HG03103 (cell line): ENCODE measurements around the gene CORO2B.

ENCODE experiments used
- ATAC-seq: cut with Tn5 transposase; IDR thresholded peaks from one replicate; pipeline ENCODE4 v1.9.1; 2021; ENCODE audit warnings: low read depth; ENCODE audit not compliant: unreplicated experiment

Gene CORO2B

GRCh38 chr15:68623301-68623892 lies 44.6 kb downstream of the CORO2B start:
- no peak for ATAC-seq

- ATAC-seq = no peak
These were observed 47.1 kb downstream of the CORO2B start for GRCh38 chr15:68625853-68626252.

DNA sequence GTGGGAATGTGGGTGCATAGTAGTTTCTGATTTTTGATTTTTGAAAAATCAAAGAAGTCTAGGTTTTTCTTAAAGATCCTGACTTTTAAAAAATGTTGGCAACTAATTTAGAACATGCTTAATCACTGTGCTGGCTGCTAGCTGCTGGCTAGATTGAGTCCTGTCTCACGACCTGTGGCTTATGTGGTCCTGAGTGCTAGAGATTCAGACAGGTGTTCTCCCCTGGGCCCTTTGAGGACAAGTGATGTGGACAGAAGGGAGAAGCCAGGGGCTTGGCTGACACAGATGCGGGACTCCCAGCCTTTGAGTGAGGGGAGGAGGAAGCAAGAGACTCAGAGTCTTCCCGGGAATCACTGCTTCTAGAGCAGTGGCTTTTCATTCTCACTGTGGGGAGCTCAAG lies 47.5 kb downstream of the CORO2B start:
- no peak for ATAC-seq

GRCh38 chr15:68626739-68627138 lies 47.9 kb downstream of the CORO2B start:
- ATAC-seq = no peak

GRCh38 chr15:68627476-68627875 lies 48.7 kb downstream of the CORO2B start:
- no peak for ATAC-seq

- ATAC-seq = no peak
These were observed 49.2 kb downstream of the CORO2B start for GRCh38 chr15:68627995-68628394.

GRCh38 chr15:68629519-68630210 lies 50.9 kb downstream of the CORO2B start:
- no peak for ATAC-seq

- ATAC-seq = no peak
These were observed 51.4 kb downstream of the CORO2B start for GRCh38 chr15:68630211-68630555.

DNA sequence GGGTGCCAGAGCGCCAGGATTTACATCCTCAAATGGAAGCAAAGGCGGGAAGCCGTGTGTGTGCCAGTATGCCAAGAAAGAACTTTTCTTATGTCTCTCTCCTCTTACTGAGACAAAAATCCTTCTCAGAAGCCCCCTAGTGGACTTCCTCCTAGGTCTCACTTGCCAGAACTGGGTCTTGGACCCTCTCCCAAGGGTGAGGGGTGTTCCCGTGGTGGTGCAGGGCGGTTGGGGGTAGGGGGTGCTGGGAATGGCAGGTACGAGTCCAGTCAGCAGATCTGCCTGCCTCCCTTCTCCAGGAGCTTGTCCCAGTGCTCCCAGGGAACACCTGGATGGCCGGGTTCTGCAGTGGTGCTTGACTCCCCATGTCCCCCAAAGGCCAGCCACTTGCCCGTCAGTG lies 52.0 kb downstream of the CORO2B start:
- no peak for ATAC-seq

GRCh38 chr15:68631601-68632051 lies 52.8 kb downstream of the CORO2B start:
- ATAC-seq = no peak

DNA sequence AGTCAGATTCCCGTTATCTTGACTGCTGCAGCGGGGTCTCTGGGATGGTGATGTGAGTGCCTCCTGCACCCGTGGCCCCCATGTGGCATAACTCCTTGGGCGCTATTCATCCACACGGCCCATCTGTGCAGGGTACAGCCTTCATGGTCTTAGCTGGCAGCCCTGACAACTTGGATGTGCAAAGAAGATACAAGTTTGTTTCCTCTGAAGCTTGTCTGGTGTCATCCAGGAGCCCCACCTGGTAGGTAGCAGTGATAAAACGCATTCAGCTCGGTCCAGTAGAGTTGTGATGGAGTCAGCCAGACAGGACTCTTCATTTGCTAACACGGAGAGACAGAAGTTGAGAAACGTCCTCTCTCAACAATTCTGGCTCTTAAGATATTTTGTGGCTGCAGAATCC lies 53.3 kb downstream of the CORO2B start:
- ATAC-seq = no peak

GRCh38 chr15:68633231-68634121 lies 54.7 kb downstream of the CORO2B start:
- no peak for ATAC-seq

- ATAC-seq = no peak
These were observed 55.3 kb downstream of the CORO2B start for GRCh38 chr15:68634122-68634482.

DNA sequence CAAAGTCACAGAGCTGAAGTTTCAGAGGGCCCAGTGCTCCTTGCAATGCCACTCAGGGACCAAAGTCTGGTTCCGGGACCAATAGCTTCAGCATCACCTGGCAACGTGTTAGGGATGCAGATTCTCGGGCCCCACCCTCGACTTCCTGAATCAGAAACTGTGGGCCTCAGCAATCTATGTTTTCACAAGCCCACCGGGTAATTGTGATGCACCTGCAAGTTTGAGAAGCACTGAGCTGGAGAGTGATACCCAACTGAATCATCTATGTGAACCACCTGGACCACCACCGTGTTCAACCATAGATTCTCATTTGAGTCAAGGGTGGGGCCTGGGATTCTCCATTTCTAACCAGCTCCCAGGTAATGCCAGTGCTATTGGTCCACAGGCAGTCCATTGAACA lies 55.7 kb downstream of the CORO2B start:
- ATAC-seq = no peak

GRCh38 chr15:68635141-68635540 lies 56.3 kb downstream of the CORO2B start:
- no peak for ATAC-seq

DNA sequence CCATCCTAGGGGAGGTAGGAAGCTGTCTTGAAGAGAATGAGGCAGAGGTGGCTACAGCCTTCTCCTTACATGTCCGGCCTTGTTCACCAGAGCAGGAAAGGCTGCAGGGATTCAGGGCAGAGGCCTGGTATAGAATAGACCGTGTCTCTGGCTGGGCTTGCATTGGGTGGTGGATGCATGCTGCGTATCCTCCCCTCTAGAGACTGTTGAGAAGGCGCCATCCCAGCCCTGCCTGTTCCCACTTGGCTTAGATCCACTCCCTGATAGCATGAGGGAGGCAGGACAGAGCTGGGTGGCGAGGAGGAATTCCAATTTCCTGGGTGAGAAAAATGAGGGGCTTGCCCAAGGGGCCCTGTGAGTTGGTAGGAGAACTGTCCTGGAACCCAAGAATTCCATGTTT lies 57.5 kb downstream of the CORO2B start:
- ATAC-seq = no peak

GRCh38 chr15:68637767-68638404 lies 59.1 kb downstream of the CORO2B start:
- ATAC-seq = no peak

DNA sequence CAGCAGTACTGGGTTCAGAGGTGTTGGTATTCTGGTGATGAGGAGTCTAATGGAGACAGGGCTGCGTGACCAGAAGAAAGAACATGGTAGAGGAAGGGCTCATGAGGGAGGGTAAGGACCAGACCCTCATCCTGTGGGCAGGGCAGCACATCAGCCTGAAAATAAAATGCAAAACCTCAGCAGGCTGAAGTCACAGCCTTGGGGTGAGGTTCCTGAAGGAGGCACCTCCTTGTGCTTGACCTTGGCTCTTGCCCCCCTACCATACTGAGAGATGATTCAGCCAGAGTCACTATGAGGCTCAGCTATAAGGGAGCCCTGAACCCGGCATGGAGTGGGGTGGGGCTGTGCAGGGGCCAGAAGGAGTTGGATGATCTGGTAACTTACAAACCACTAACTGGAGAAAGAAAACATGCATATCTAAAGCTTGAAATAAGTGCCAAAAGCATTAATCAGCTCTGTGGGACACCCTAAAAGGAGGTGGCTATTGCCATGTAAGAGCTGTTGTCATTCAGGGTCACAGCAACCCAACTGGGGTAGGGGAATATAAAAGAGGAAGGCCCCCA lies 60.2 kb downstream of the CORO2B start:
- no peak for ATAC-seq

GRCh38 chr15:68639926-68640600 lies 61.3 kb downstream of the CORO2B start:
- ATAC-seq = no peak

DNA sequence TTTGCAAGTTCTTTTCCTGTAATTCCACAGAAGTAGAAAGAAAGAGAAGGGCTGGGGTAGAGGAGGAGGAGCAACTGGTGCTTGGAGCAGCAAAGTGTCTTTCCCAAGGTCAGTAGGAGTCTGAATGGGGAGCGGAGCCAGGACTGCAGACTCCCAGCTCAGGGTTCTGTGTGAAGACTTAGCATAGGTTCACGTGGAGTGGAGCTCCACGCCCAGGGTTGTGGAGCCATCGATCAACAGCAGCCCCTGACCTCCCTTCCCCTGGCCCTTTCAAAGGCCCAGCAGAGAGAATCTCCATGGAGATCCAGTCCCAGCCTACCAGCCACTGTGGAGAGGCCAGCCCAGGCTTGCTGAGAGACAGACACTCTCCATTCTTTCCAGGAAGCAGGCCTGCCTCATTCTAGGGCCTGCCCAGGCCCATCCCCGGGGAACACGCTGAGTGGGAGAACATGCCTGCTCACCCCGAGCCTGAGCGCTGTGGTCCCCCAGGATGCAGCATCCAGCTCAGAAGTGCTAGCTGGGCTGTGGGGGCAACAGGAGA lies 62.1 kb downstream of the CORO2B start:
- ATAC-seq = no peak
